Adipocyte (in vitro differentiated cells): Measurements from ENCODE around the gene XRCC5.

Experiments used
- DNase-seq: peaks from one replicate; pipeline ENCODE4 v3.0.0-alpha.2; 2015; ENCODE audit warnings: low read depth
- H3K27me3 ChIP-seq: replicated peaks from 2 replicates; pipeline ENCODE4 v1.7.0; 2013; ENCODE audit warnings: mild to moderate bottlenecking, low read length, moderate library complexity; ENCODE audit not compliant: control insufficient read depth, insufficient read depth
- H3K36me3 ChIP-seq: 2 replicates; pipeline ENCODE4 v1.7.0; 2013; ENCODE audit warnings: low read length, mild to moderate bottlenecking, moderate library complexity; ENCODE audit not compliant: control insufficient read depth, insufficient read depth, severe bottlenecking
- H3K4me1 ChIP-seq: 2 replicates; pipeline ENCODE4 v1.7.0; 2013; ENCODE audit warnings: mild to moderate bottlenecking, low read length, moderate library complexity; ENCODE audit not compliant: control insufficient read depth, insufficient read depth
- H3K4me3 ChIP-seq: 2 replicates; pipeline ENCODE4 v1.7.0; 2013; ENCODE audit warnings: mild to moderate bottlenecking, low read length, moderate library complexity
- H3K9ac ChIP-seq: 2 replicates; pipeline ENCODE4 v1.7.0; 2013; ENCODE audit warnings: mild to moderate bottlenecking, low read length, moderate library complexity
- H3K9me3 ChIP-seq: 2 replicates; pipeline ENCODE4 v1.7.0; 2013; ENCODE audit warnings: mild to moderate bottlenecking, low read length, moderate library complexity; ENCODE audit not compliant: control insufficient read depth

Gene XRCC5

GRCh38 chr2:216236486-216236885, 127.3 kb downstream of the XRCC5 start:
- H3K36me3 ChIP-seq, result no peaks in the 10 kb centered on the region

GRCh38 chr2:216242365-216242764, 133.2 kb downstream of the XRCC5 start:
- H3K36me3 ChIP-seq, result no peaks in the 10 kb centered on the region
- H3K4me3 ChIP-seq, result no peak overlapping the region
- no peaks in the 10 kb centered on the region for H3K27me3 ChIP-seq
- peaks cover 9% of the 10 kb centered on the region for H3K4me1 ChIP-seq
- no peaks in the 10 kb centered on the region for H3K9me3 ChIP-seq
- H3K9ac ChIP-seq, result no peak overlapping the region
- no peak for DNase-seq

More at GRCh38 chr2:216236486-216236885, 127.3 kb downstream of the XRCC5 start:
- Histone ChIP-seq H3K4me1 (peaks cover 9% of the 10 kb centered on the region), H3K9me3 (peaks cover 10% of the 10 kb centered on the region), H3K27me3 (no peaks in the 10 kb centered on the region), H3K4me3 (no peak overlapping the region), H3K9ac (no peak overlapping the region)
- DNase-seq, result no peak

DNA sequence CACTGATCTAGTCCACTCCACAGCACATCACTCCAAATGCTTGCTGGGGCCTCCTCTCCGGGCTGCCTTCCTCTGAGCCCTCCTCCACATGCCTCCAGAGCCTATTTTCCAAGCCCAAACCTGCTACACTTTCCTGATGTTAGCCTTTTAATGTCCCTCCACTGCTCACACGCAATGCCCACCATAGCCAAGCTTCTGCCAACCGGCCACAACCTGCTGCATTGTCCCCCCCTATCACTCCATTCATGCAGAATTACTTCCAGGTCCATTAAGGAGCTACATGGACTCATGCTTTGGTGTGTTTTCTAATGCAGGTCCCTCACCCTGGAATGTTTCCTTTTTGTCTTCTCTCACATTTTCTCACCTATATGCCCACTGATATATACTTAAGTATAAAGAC, 133.9 kb downstream of the XRCC5 start:
- no peak for DNase-seq
- no peaks in the 10 kb centered on the region for H3K36me3 ChIP-seq
- H3K4me3 ChIP-seq, result no peak overlapping the region
- H3K27me3 ChIP-seq, result no peaks in the 10 kb centered on the region
- H3K9ac ChIP-seq, result no peak overlapping the region
- H3K9me3 ChIP-seq, result no peaks in the 10 kb centered on the region
- peaks cover 9% of the 10 kb centered on the region for H3K4me1 ChIP-seq

GRCh38 chr2:216245391-216245975, 136.3 kb downstream of the XRCC5 start:
- no peaks in the 10 kb centered on the region for H3K36me3 ChIP-seq
- no peak overlapping the region for H3K4me3 ChIP-seq
- H3K9me3 ChIP-seq, result no peaks in the 10 kb centered on the region
- DNase-seq, result no peak
- no peak overlapping the region for H3K9ac ChIP-seq
- H3K27me3 ChIP-seq, result no peaks in the 10 kb centered on the region
- peaks cover 6% of the 10 kb centered on the region for H3K4me1 ChIP-seq

GRCh38 chr2:216246766-216247165, 137.6 kb downstream of the XRCC5 start:
- H3K36me3 ChIP-seq, result no peaks in the 10 kb centered on the region
- no peak for DNase-seq
- H3K4me3 ChIP-seq, result no peak overlapping the region

More at GRCh38 chr2:216246766-216247165, 137.6 kb downstream of the XRCC5 start:
- H3K9ac ChIP-seq, result no peak overlapping the region
- no peaks in the 10 kb centered on the region for H3K4me1 ChIP-seq
- H3K9me3 ChIP-seq, result no peaks in the 10 kb centered on the region
- no peaks in the 10 kb centered on the region for H3K27me3 ChIP-seq
